GM21526 (cell line): ENCODE data around the gene PDE1C.

ENCODE experiments used
- ATAC-seq: cut with Tn5 transposase; IDR thresholded peaks from one replicate; pipeline ENCODE4 v1.9.1; 2021; ENCODE audit warnings: moderate library complexity; ENCODE audit not compliant: unreplicated experiment, low FRiP score

PDE1C gene

DNA sequence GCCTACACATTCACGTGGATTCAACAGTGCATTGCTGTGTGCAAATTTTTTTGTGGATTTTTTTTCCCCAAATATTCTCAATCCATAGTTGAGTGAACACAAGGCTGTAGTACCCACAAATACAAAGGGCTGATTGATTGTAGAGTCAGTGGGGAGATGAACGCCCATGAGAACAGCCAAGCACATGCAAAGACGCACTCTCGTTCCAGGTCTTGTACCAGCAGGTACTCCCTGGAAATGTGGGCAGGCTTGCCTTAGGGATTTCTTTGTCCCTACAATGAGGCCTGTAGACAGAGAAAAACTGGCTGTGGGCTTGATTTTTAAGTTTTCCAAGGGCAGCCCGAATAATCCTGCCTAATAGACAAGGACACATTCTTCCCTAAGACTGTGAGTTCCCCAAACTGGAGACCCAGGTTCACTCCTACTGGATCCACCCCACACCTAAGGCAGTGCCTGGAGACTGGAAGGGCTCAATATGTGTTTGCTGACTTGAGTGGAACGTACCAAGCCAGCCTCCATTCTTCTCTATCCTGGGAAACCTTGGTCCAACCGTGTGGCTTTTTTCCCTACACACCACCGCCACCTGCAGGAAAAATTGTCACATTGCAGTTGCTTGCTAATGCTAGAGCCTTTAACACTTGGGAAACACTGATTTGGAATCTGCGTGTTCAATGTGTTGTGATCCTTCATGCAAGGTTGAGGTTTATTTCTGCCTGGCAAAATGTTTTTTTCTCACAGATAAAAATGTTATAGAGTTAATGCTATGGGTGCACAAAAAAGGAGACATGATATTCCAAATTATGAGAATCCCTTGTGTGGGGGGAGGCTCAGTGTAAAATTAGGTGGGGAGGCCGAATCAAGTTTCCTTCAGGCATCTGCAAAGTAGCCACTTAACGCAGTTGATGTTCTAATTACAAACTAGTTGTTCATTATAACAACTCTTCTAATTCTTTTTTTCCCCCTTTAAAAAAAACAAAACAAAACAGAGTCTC lies 333.9 kb downstream of the PDE1C start:
- peak; percentile 74 for ATAC-seq

- no peak for ATAC-seq
Observed at GRCh38 chr7:31734456-31734855, 335.8 kb downstream of the PDE1C start.

DNA sequence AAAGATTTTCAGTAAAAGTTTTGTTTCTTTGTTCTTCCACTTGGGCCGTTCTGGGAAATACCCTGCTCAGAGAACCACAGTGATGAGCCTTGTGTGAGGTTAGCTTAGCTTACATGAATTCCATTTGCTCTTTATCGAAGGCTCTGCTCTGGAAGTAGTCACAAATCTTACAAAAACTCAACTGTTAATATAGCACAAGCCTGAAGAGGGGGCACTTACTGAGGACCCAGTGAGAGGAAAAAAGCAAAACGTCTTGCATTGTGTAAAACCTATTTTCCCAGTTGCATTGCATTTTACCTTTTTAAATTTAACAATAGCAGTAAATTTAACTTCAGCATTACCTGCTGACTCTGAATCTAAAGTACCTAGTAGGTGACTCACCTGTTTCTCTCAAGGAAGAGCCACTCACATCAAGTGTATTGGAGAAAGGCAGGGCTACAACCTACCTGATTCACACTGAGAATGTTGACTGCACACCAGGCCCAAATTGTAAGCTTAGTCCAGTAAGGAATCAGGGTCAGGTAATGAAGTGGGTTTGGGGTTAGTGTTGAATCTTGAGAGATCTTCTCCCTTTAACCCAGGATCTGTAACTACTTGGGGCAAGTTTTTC lies 340.9 kb downstream of the PDE1C start:
- ATAC-seq, result no peak

DNA sequence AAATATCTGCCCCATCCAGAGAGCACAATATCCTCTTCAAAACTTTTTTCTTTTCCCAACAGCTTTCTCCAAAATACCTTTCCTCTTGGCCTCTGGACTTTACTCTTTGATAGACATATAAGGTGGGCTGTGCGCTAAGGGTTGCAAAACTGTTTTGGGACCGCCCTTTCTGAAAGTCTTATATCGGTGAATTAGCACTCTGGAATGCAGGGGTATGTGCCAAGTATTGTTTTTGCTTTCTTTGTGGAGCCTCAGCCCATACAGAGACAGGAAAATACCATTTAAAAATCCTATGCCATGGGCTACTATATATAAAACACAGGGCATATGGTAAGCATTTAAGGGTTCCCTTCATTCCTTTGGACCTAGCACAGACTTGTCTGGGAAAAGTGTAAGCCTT lies 345.5 kb downstream of the PDE1C start:
- ATAC-seq, result no peak

DNA sequence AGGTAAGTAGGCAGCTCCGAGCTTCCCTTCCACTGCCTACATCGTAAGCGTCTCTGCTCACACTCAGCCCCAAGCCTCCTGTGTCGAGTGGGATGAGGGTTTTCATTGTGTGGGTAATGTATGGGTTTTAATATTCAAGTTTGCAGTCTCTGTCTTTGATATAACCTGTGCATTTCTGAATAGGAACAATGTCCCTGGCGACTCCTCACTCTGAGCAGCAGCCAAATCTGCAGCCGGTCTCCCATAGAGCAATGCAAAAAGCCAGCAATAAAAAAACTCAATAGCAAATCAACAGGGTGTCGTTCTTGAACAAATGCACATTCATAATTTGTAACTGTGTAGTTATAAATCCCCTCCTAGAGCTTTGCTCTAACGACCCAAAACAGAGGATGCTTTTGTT lies 349.8 kb downstream of the PDE1C start:
- ATAC-seq, result no peak

DNA sequence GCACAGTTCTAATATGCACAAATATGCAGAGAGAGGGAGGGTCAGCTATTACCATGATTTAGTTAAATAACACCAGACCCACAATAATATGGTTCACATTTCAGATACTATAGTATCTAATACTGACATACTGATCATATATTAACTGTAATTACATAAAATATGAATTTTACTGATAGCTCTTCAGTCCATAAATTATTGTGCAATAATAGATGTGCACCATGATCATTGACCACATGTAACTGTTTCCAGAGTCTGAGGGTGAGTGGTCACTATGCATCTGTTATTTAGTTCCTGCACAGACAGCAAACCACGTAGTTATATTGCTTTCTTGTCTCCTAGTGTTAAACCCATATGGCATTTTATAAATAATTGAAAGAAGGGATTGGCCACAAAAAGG lies 353.9 kb downstream of the PDE1C start:
- ATAC-seq, result no peak

DNA sequence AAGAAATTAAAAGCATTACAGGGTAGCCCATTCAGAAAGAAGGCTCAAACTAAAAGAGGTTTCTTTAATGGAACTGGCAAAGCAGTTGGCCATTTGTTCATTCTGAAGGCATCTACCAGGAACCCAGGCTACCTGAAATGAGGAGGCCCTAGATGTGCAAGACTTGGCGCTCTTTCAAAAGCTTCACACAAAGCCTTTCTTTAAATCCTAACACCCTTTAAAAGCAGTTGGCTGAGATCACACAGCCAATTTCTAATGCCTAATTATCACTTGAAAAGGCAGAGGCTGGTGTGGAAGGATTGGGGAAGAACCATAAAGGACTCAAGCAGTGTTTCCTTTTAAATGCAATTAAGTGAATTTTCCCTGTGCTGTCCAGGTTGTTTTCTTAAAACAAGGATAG lies 360.0 kb downstream of the PDE1C start:
- no peak for ATAC-seq

DNA sequence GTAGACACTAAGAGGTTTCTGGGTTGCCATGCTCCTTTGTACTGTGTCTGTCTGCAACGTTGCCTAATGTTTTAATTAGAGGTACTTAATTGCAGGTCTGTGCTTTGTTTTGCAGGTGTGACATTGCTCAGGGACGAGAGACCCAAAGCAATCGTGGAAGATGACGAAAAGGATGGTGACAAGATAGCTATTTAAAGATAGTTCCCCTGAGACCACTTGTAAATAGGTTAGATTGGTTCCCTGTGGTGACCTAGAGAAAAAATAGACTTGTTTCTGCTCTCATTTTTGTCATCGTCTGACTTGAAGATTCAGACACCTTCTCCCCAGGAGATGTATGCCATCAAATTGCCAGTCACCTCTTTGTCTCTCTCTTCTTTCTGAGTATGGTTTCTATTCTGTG lies 363.1 kb downstream of the PDE1C start:
- ATAC-seq, result no peak

DNA sequence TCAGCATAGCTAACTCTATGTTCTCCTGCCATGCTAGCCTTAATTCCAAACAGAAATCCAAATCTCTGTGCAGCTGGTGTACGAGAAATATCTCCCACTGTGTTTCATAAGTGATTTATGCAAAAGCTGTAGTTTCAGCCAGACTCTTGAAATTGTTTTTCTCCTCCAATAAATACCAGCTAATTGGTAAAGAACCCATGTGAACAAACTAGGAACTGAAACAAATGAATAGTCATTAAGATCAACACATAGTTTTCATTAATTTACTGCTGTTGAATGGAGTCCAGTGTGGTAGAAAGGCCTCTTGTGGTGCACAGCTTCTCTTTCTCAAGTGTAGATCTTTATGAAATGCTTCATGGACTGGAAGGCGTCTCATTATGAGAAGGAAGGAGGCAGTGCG lies 364.8 kb downstream of the PDE1C start:
- ATAC-seq, result no peak

DNA sequence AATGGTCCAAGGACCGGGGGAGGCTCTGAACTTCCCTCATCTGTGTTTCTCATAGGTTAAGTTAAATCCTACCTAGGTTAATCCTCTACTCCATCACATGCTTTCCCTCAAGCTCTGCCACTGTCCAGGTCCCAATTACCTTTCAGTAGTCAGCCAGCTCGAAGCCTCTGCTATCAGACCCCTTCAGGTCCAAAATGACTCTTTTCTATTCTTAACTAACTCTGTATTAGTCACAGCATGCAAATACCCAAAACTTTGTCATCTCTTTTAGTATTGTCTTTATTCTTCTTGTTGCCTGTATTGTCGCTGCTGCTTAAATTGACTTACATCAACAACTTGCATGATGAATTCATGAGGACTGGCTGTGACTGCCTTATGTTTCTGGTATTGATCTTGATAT lies 367.9 kb downstream of the PDE1C start:
- no peak for ATAC-seq
